ENCODE results near the gene PHLDB1.
A peak's percentile ranks its signal among the peaks of the same experiment; 100 is the strongest.

The PHLDB1 gene

GRCh38 chr11:118689852-118690552 lies 82.6 kb downstream of the PHLDB1 start:
- peak; percentile 92 for TF ChIP-seq CTCF (IDR thresholded peaks at IDR 0.05; ENCODE audit: low read depth, low read length, missing control alignments)
- DNase-seq (ENCODE audit: extremely low read depth, low read depth), result peak; percentile 75
- H3K4me3 ChIP-seq (replicated peaks; ENCODE audit: low read depth, low read length), result peak overlapping the region; percentile 23

- no peak overlapping the region for H3K4me3 ChIP-seq (replicated peaks; ENCODE audit: low read depth, low read length)
- no peak for TF ChIP-seq CTCF (IDR thresholded peaks at IDR 0.05; ENCODE audit: low read depth, low read length, missing control alignments)
- DNase-seq (ENCODE audit: extremely low read depth, low read depth), result no peak
Measured at GRCh38 chr11:118690553-118691304, 83.3 kb downstream of the PHLDB1 start.

GRCh38 chr11:118691926-118692830 lies 84.8 kb downstream of the PHLDB1 start:
- DNase-seq (ENCODE audit: extremely low read depth, low read depth), result no peak

GRCh38 chr11:118694185-118694584 lies 86.8 kb downstream of the PHLDB1 start:
- no peak overlapping the region for H3K4me3 ChIP-seq (replicated peaks; ENCODE audit: low read depth, low read length)
- DNase-seq (ENCODE audit: extremely low read depth, low read depth), result no peak
- no peak for TF ChIP-seq CTCF (IDR thresholded peaks at IDR 0.05; ENCODE audit: low read depth, low read length, missing control alignments)

More at GRCh38 chr11:118691926-118692830, 84.8 kb downstream of the PHLDB1 start:
- no peak overlapping the region for H3K4me3 ChIP-seq (replicated peaks; ENCODE audit: low read depth, low read length)
- TF ChIP-seq CTCF (IDR thresholded peaks at IDR 0.05; ENCODE audit: low read depth, low read length, missing control alignments), result no peak

- no peak for DNase-seq (ENCODE audit: extremely low read depth, low read depth)
- no peak for TF ChIP-seq CTCF (IDR thresholded peaks at IDR 0.05; ENCODE audit: low read depth, low read length, missing control alignments)
- no peak overlapping the region for H3K4me3 ChIP-seq (replicated peaks; ENCODE audit: low read depth, low read length)
Measured at GRCh38 chr11:118694771-118695170, 87.4 kb downstream of the PHLDB1 start.

GRCh38 chr11:118696673-118697226 lies 89.3 kb downstream of the PHLDB1 start:
- TF ChIP-seq CTCF (IDR thresholded peaks at IDR 0.05; ENCODE audit: low read depth, low read length, missing control alignments), result no peak
- no peak overlapping the region for H3K4me3 ChIP-seq (replicated peaks; ENCODE audit: low read depth, low read length)
- DNase-seq (ENCODE audit: extremely low read depth, low read depth), result no peak

Data from HFF-Myc (cell line).